H1 (cell line): ENCODE measurements around the gene SLC12A7. TPM values are rescaled to one million over a fixed set of nuclear protein-coding genes. Genes with fewer than 3 reads are reported as not detected.

Experiments
- ATF3 ChIP-seq: IDR thresholded peaks from 2 replicates; pipeline ENCODE4 v1.6.1; 2011; ENCODE audit warnings: low read depth, mild to moderate bottlenecking, low read length; ENCODE audit not compliant: insufficient read depth
- CHD1 ChIP-seq: IDR thresholded peaks from 2 replicates; pipeline ENCODE4 v1.6.1; 2012; ENCODE audit warnings: low read depth, low read length, improper control_type of control experiment
- CHD7 ChIP-seq: fragments of 300-600 bp; sonication (generic); IDR thresholded peaks from 2 replicates; pipeline ENCODE4 v1.7.1; 2012; ENCODE audit warnings: low read length, moderate library complexity, mild to moderate bottlenecking, inconsistent platforms; ENCODE audit not compliant: insufficient replicate concordance
- EZH2 ChIP-seq: fragments of 200-600 bp; sonication (generic); IDR thresholded peaks from 2 replicates; pipeline ENCODE4 v1.7.1; 2012; ENCODE audit warnings: low read depth, mild to moderate bottlenecking, moderate library complexity, low read length, inconsistent platforms; ENCODE audit not compliant: severe bottlenecking
- MAFK ChIP-seq: IDR thresholded peaks from 2 replicates; pipeline ENCODE4 v1.6.1; 2012; ENCODE audit warnings: low read depth, mild to moderate bottlenecking, improper control_type of control experiment, low read length
- NRF1 ChIP-seq: IDR thresholded peaks from 2 replicates; pipeline ENCODE4 v1.6.1; 2011; ENCODE audit warnings: mild to moderate bottlenecking, low read depth, low read length, improper control_type of control experiment
- POLR2A ChIP-seq, 2 experiments: IDR thresholded peaks; 1 replicate in 1 of 2; 2 replicates in 1 of 2; pipeline ENCODE4 v1.6.1; 2011; ENCODE audit warnings: low read depth in 2 of 2, low read length in 2 of 2, mild to moderate bottlenecking in 2 of 2; ENCODE audit errors: control extremely low read depth in 1 of 2
- RBBP5 ChIP-seq: IDR thresholded peaks from 2 replicates; pipeline ENCODE4 v1.7.1; 2012; ENCODE audit warnings: low read depth, mild to moderate bottlenecking, inconsistent platforms, low read length, moderate library complexity, borderline replicate concordance
- TAF1 ChIP-seq: IDR thresholded peaks from 2 replicates; pipeline ENCODE4 v1.6.1; 2011; ENCODE audit warnings: mild to moderate bottlenecking, low read depth, low read length
- polyA plus RNA-seq, 7 experiments: library from polyadenylated mRNA; depleted of rRNA in 3 of 7; stranded (reverse) in 5 of 7; unstranded in 2 of 7; fragments of >200 nt in 5 of 7; fragments of 200-250 nt in 2 of 7; gene quantifications; 1 replicate in 5 of 7; 2 replicates in 1 of 7; 4 replicates in 1 of 7; pipeline versions ENCODE4 v1.2.1 to v1.2.3, GENCODE V29; 2011 to 2013; ENCODE audit warnings: missing spikeins in 2 of 7, mixed read lengths in 2 of 7
- total RNA-seq: library from RNA; stranded (reverse); fragmentation: NEBNext Ultra II Directional; extraction: Animal tissue kit (Norgen Biotek cat#: 25700); gene quantifications from 2 replicates; pipeline ENCODE4 v1.2.1, GENCODE V29; 2021

SLC12A7 gene
- total and polyA plus RNA-seq, 2 of the 8 experiments (the other 6 are each of a cell fraction or from before 2014, with no cell fraction given): 23.5 to 39.7 TPM

GRCh38 chr5:1132570-1132969 lies 20.7 kb upstream of the SLC12A7 start (continued):
- no peak for TF ChIP-seq CHD7
- TF ChIP-seq NRF1: no peak
- no peak for TF ChIP-seq MAFK
- no peak for TF ChIP-seq RBBP5
- TF ChIP-seq EZH2: no peak
- no peak for TF ChIP-seq CHD1
- no peak for TF ChIP-seq POLR2A (IDR thresholded peaks at IDR 0.05; ENCODE audit: control extremely low read depth in 1 of 2, low read depth in 2 of 2, low read length in 2 of 2)
- TF ChIP-seq TAF1: no peak
- TF ChIP-seq ATF3: no peak
- TF ChIP-seq, all 59 proteins: peak for 0
